GM21526 (cell line): ENCODE results near the gene PSMD1.

ENCODE experiments used
- ATAC-seq: cut with Tn5 transposase; IDR thresholded peaks from one replicate; pipeline ENCODE4 v1.9.1; 2021; ENCODE audit warnings: moderate library complexity; ENCODE audit not compliant: unreplicated experiment, low FRiP score

The PSMD1 gene

DNA sequence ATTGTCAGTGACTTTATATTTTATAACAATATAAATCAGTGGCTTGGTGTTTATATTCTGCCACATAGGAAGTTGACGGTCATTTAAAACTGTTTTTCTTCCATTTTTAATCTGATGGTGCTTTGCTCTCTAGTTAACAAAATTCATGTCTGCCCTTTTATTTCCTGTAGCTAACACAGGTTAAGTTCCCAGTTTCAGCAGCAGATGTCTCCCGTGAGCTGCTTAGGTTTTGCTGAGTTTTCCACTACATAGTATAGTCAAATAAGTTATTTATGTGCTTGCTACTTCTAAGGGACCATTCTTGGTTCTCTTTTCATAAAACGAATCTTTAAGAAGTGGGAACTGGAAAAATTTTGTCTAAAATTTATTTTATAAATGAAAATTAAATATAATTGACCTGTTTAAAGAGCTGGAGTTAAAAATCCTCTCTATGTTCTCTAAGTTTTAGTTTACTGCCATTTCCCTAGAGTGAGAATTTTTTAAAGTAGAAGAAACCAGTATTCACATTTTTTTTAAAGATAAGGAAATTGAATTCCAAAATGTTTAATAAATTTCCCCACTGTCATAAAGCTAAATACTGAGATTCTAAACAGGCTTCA, 47.5 kb downstream of the PSMD1 start:
- ATAC-seq, result no peak

DNA sequence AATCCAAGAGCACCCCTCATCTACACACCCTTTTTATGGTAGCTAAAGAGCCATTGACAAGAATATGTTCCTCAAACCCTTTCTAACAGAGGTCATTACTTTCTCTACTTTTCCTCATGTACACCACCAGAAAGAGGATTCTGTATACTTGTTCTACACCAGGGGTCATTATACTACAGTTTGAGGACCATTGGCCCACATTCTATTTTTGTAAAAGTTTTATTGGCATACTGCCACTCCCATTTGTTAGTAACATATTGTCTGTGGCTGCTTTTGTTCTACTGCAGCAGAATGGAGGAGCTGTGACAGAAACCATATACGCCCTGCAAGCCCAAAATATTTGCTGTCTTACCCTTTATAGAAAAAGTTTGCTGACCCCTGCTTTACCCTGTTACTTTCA, 53.9 kb downstream of the PSMD1 start:
- no peak for ATAC-seq

DNA sequence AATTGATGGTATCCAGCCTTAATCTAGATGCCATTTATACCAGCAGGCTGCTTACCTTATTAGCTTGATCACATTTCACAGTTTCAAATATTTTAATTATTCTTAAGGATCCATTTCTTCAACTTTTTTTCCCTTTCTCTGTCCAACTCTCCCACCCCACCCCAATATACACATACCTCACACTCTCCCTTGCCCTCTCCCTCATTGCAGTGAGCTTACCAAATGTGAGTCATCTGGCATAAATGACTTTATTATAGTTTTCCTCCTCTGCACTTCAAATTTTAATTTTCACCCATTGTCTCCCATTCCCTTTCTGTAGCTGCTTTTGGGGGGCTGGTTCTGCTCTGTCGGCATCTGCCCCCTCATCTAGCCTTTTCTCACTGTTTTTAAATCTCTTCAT, 55.3 kb downstream of the PSMD1 start:
- ATAC-seq, result no peak

DNA sequence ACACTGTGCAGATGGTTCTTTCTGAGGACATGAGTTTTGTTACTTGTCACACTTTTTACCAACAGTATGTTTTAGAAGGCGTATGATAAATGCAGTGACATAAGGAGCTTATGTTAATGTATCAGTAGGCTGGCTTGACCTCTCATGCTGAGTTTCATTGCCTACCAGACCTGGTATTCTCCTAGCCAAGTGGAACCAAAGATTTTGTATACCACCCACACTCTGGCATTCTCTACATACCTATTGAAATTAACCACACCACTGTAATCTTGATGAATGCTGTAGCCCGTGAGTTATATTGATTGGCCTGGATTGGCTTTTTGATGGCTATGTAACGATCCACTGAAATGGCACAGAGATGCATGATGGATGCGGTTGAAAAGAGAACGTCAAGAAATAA, 56.8 kb downstream of the PSMD1 start:
- no peak for ATAC-seq

DNA sequence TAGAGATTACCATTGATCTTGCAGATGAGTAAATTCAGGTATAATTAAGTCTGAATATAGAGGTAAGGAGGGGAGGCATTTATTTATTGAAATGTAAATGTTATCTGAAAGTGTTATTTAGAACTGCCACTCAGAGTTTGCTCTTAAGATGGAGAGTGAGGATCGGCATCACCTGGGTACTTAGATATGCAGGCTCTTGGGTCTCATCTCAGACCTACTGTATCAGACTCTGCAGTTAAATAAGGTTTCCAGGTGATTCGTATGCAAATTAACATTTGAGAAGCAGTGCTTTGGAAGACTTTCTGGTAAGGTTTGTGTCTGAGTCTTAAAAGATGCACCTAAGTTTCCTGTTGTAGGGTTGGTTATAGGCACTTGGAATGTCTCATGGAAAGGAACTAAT, 59.0 kb downstream of the PSMD1 start:
- no peak for ATAC-seq

DNA sequence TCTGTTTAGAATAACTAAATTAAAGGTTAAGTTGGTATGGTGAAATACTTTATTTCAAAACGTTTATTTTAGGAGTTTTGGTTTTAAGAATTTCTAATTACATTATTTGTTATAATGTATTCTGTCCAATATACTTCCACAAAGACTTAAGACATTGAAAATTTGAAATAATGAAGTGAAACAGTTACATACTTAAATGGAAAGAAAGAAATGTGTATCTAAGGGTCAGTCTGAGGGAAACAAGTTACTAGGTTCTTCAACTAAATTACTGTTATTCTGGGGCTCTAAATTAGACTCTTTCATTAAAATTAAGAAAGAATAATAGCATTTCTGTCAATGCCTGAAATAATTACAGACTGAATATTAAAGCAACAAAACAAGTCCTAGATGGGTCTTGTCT, 60.5 kb downstream of the PSMD1 start:
- no peak for ATAC-seq

DNA sequence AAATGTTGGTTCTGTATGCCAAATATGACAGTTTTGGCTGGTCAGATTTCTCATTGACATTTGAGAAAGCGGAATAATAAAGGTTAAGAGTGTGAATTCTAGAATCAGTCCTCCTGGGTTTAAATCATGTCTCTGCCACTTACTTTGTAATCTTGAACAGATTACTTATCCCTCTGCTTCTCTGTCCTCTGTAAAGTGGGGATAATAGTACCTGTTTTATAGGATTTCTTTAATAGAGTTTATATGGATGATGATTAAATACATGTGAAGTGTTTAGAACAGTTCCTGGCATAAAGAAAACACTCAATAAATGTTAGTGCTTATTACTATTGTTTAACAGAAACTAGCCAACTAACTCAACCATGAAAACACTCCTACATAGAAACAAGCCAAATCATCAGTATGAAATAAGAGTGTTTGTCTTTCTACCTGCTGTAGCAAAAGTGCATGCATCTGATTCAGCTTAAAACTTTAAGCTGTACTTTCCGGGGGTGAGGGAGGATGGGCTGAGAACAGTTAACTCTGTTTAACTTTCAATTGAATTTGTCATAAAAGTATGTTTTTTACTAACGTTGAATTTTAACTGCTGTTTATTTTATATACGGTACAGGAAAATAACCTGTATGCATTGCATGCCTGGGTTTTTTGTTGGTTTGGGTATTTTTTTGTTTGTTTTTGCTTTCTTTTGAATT, 61.4 kb downstream of the PSMD1 start:
- ATAC-seq, result no peak

DNA sequence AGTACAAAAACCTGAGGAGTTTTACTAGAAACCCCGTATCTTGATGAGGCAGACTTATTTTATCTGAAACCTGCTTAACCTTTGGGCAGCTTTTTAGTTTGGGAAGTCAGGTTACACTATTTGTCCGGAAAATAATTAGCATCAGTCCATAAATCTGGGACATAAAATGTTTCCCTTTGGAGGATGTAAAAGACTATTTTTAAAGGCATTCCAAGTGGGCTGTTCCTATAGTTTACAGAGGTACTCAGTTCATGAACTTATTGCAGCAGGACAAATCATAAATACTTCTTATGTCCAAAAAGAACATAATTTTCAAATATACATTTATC, 61.9 kb downstream of the PSMD1 start:
- no peak for ATAC-seq

DNA sequence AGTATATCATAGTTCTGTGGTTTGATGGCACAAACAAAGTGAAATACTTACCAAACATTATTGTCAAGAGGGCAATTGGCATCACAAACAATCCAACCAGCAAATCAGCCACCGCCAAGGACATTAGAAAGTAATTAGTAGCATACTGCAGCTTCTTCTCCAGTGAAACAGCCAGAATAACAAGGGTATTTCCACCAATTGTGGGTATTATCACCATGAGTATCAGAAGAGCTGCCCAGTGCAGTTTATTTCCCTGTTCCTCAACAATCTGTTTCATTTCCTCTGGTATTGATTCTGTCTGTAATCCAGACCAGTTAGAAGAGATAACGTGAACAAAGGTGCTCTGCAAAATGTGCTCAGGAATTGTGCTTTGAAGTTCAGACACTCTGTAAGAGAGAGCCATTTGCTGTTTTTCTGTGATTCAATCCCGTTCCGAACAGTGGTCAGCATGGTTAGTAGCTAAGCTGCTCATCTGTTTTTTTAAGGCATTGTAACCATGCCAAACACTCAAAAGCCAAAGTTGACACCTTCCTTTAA, 66.8 kb downstream of the PSMD1 start:
- no peak for ATAC-seq

DNA sequence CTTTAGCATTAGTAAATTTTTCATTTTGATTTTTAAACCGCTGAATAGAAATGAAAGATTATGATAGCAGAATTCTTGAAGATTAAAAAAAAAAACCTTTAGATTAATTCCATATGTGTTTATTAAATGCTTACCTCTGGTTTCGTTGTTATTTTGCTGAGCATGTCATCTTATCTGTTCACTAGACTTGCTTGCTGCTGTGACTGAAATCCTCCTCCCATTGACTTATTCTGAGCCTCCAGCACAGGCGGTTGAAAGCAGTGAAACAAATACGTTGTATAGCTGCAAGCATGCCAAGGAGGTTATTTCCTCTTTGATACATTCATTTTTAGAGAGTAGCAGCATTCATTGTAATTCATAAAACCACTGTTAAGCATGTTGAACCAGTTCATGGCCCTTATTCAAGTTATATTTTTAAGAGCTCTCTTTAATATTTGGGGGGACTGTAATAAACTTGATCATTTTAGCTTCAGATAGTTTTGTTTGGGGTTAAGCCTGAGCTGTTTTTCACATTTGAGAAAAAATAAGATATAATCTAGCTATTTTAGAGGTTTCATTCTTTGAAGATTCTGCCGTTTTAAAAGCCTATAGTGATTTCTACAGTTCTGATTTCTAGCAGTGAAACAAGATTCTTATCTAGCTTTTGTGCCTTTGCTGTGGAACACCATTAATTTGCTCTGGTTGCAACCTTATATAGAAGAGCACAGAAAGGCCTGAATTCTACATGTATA, 68.3 kb downstream of the PSMD1 start, which contains the start of gene HTR2B:
Gene HTR2B (minus strand): TSS at position 205 of the 731 bp plus-strand sequence. CDS start 1,278 bp downstream, outside the sequence.
- ATAC-seq, result no peak

DNA sequence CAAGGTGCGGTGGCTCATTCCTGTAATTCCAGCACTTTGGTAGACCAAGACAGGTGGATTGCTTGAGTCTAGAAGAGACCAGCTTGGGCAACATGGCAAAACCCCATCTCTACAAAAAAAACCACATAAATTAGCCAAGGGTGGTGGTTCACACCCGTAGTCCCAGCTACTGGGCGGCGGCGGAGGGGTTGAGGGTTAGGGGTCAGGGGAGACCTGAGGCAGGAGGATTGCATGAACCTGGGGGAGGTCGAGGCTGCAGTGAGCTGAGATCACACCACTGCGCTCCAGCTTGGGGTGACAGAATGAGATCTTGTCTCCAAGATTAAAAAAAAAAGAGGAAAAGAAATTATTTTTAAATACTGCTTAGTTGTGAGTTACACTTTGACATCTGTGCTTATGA, 69.5 kb downstream of the PSMD1 start:
- no peak for ATAC-seq

DNA sequence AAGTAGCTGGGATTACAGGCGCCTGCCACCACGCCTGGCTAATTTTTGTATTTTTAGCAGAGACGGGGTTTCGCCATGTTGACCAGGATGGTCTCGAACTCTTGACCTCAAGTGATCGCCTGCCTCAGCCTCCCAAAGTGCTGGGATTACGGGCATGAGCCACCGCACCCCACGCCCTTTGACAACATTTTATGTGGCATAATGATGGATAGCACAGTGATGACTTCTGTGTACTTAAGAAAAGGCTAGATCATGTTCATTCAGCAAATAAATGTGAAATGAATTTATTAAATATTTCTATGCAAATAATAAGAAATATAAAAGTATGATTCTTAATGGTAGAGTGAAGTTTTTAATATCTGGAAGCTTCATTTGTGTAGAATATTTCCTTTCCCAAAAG, 70.8 kb downstream of the PSMD1 start:
- ATAC-seq, result no peak

DNA sequence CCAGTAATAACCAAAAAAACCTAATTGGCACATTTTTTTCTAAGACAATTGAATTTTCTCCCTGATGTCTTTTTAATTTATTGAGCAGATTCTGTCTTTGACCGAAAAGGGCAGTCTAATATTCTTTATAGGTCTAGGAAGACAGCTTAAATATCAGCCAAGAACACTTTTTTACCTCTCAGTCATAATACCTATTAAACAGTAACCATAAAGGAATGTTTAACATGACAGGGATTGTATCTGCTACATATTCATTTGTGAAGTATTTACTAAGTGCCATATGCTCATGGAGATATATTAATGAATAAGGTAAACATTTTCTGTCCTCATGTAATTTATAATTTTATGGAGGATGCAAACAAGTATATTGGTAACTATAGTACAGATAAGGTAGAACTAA, 71.3 kb downstream of the PSMD1 start:
- no peak for ATAC-seq

DNA sequence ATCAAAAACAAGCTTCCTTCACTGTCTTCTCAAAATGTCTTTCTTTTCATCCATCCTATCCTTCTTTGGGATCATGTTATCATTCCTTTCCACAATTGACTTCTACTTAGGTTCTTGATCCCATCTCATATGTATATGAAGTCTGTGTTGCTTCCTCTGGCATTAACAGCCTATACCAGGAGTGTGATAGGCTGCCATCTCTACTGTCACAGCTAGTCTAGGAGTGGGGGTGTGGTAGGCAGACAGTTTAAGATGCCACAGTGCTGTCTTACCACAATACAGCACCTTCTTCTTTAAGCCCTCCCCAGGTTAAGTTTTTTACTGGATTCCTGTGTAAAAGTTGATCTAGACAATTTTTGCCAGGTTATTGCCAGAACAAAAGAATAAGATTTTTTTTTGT, 71.9 kb downstream of the PSMD1 start:
- no peak for ATAC-seq

DNA sequence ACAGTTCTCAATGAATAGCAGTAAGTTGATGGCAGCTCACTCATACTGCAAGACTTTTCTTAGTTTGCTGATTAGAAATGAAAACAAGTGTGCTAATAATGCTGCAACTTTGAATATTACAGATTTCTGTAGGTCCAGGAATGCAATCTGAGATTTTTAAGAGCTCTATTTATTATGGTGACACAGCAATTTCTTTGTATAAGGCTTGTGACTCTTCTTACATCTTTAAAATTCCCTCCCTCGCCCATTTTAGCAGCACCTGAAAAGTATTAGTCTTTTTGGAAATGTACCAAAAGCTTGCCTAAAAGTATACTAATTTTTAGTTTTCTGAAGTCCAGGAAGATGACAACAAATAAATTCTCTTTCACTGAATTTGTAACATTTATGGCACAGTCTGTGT, 72.5 kb downstream of the PSMD1 start:
- ATAC-seq, result no peak

DNA sequence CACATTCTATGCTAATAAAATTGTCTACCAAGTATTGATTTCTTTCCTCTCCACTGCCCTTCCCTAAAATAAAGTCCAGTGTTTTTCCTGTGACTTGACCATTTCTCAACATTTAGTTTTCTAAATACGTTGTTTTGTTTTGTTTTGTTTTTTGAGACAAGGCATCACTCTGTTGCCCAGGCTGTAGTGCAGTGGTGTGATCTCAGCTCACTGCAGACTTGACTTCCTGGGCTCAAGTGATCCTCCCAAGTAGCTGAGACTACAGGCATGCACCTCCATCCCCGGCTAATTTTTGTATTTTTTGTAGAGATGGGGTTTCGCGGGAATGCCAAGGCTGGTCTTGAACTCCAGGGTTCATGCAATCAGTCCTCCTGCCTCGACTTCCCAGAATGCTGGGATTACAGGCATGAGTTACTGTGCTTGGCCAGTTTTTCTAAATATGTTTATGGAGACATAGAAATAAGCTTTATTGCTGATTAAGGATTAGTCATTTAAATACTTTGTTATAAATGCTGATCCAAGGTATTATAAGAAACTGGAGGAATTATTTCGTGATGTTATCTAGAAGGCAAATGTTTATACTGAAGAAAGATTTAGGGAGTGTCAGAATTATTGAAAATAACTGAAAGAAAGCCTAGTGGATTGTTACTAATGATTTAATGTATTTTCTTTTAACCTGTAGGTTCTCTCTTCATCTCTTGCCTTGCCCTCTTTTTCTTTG, 73.8 kb downstream of the PSMD1 start:
- ATAC-seq, result no peak

DNA sequence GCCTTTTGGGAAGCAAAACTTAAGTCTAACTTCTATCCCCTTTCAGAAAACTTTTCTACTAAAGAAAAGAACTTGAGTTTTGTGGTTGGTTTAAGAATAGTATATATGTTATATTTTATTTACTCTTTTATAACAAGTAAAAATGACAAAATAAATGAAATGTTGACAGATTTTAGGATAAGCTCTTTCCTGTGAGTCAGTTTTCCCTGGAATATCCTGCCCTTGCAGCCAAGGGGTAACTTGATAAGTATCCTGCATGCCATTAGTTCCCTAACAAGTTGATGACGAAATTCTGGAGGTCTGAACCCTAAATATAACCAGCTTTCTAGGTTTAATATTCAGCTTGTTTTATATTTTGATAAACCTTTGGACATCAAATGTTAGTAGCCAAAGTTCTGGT, 75.5 kb downstream of the PSMD1 start:
- ATAC-seq, result no peak

DNA sequence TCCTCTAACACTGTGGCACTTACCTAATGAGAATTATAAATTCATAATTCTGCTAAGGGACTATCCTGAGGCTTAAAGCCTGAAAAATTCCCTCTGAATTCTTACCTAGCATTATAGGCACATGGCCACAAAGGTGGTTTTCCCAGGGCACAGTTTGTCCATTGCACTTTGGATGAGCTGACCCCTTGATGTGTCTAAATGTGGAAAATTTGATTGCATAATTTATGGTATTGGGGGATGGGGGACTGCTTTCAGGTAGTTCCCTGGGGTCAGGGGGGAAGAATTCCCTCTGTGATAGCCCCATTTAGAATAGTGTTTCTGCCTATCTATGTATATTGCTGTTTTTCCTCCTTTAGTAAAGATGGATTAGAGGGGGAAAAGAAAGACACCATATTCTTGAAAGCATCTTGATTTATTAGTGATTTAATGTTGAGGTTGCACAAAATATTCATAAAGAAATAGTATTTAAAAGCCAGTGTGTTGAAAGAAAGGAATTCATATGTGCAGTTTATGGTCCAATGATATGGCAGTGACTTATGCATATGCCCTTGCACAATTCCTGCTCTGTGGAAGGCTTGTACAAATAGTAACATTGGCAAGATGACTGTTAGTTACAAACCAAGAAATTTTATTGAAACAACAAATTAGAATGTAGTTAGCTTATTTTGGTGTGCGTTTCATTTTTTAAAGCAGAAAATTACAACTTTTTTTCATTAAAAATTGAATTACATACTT, 76.9 kb downstream of the PSMD1 start:
- no peak for ATAC-seq

DNA sequence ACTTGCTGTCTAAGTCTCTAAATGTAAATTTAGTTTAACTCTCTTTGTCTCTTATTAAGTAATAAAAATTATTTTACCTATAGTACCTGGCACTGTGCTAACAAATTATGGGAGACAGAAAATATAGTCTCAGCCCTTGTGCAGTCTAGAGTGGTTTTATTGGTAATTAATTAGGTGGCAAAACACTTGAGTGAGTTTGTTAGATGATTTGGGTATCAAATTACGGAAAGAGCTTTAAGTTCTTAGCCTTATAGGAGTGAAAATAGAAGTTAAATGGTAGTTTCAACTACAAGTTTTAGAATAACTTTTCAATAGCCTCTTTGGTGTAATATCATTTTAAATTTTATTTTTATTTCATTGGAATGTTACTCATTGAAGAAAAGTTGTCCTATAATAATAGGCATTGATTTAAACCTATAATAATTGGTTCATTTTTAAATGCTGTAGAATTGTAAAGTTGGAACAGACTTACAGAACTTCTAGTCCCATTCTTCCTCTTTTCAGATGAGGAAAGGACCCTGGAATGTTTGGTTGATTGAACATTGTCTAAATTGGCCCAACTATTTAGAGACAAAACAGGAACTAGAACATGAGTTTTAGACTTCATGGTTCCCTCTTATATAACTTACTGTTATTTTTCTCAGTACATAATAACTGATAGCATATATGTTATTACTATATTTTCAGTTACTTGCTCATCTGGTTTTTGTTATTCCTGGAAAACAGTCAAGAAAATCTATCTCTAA, 78.4 kb downstream of the PSMD1 start:
- no peak for ATAC-seq

DNA sequence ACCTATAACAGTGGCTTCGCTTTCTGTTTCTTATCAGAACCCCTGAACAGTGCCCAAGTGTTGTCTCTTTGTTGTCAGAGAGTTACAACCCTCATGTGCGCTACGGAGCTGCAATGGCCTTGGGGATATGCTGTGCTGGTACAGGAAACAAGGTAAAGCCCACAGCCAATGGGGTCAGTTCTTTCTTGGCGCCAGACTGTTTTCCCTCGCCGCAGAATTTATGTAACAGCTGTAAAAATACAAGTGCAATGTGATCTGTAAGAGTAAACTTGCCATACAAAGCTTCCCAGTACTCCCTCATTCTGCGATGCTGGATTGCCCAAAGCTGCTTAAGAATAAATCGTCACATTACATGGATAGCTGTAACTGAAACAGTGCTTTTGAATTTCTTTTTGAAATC, 82.0 kb downstream of the PSMD1 start:
- ATAC-seq, result no peak
